ENCODE measurements around the gene EFTUD2.

Gene EFTUD2

GRCh38 chr17:44859701-44860100, 39.5 kb downstream of the EFTUD2 start:
- H3K27me3 ChIP-seq (ENCODE audit: low read depth, low read length): no peaks in the 10 kb centered on the region
- no peaks in the 10 kb centered on the region for H3K9me3 ChIP-seq (ENCODE audit: insufficient read depth, low read length)
- H4K20me1 ChIP-seq (ENCODE audit: insufficient read depth, low read length): no peaks in the 10 kb centered on the region
- H3K27ac ChIP-seq (ENCODE audit: low read length): no peak overlapping the region
- H2AFZ ChIP-seq (ENCODE audit: low read depth, low read length): no peak overlapping the region
- peaks cover 60% of the 10 kb centered on the region for H3K36me3 ChIP-seq (replicated peaks; ENCODE audit: low read depth, low read length)
- H3K9ac ChIP-seq (ENCODE audit: low read length): no peak overlapping the region
- no peak overlapping the region for H3K4me2 ChIP-seq (ENCODE audit: low read length)
- H3K4me3 ChIP-seq (ENCODE audit: low read length): no peak overlapping the region
- no peaks in the 10 kb centered on the region for H3K79me2 ChIP-seq (ENCODE audit: low read length)
- TF ChIP-seq EZH2phosphoT487 (IDR thresholded peaks at IDR 0.05; ENCODE audit: low read depth) (no peak), CTCF (IDR thresholded peaks at IDR 0.05; ENCODE audit: low read depth, low read length) (no peak)
- no peaks in the 10 kb centered on the region for H3K4me1 ChIP-seq (ENCODE audit: low read length)

- H4K20me1 ChIP-seq (ENCODE audit: insufficient read depth, low read length): no peaks in the 10 kb centered on the region
- no peaks in the 10 kb centered on the region for H3K9me3 ChIP-seq (ENCODE audit: insufficient read depth, low read length)
- no peak overlapping the region for H3K9ac ChIP-seq (ENCODE audit: low read length)
- no peak overlapping the region for H2AFZ ChIP-seq (ENCODE audit: low read depth, low read length)
- no peaks in the 10 kb centered on the region for H3K4me1 ChIP-seq (ENCODE audit: low read length)
- H3K4me3 ChIP-seq (ENCODE audit: low read length): no peak overlapping the region
- no peak overlapping the region for H3K4me2 ChIP-seq (ENCODE audit: low read length)
- H3K27ac ChIP-seq (ENCODE audit: low read length): no peak overlapping the region
- H3K36me3 ChIP-seq (replicated peaks; ENCODE audit: low read depth, low read length): peaks cover 54% of the 10 kb centered on the region
- no peak for TF ChIP-seq EZH2phosphoT487 (IDR thresholded peaks at IDR 0.05; ENCODE audit: low read depth)
- no peak for TF ChIP-seq CTCF (IDR thresholded peaks at IDR 0.05; ENCODE audit: low read depth, low read length)
- no peaks in the 10 kb centered on the region for H3K79me2 ChIP-seq (ENCODE audit: low read length)
- H3K27me3 ChIP-seq (ENCODE audit: low read depth, low read length): no peaks in the 10 kb centered on the region
These were observed 45.1 kb downstream of the EFTUD2 start for GRCh38 chr17:44854192-44854591.

- Histone ChIP-seq H3K4me2 (ENCODE audit: low read length) (no peak overlapping the region), H3K27ac (ENCODE audit: low read length) (no peak overlapping the region), H3K4me1 (ENCODE audit: low read length) (no peaks in the 10 kb centered on the region), H3K9ac (ENCODE audit: low read length) (no peak overlapping the region), H3K79me2 (ENCODE audit: low read length) (no peaks in the 10 kb centered on the region), H3K27me3 (ENCODE audit: low read depth, low read length) (no peaks in the 10 kb centered on the region), H3K9me3 (ENCODE audit: insufficient read depth, low read length) (no peaks in the 10 kb centered on the region), H3K36me3 (replicated peaks; ENCODE audit: low read depth, low read length) (peaks cover 41% of the 10 kb centered on the region), H4K20me1 (ENCODE audit: insufficient read depth, low read length) (no peaks in the 10 kb centered on the region), H3K4me3 (ENCODE audit: low read length) (no peak overlapping the region), H2AFZ (ENCODE audit: low read depth, low read length) (no peak overlapping the region)
- TF ChIP-seq CTCF (IDR thresholded peaks at IDR 0.05; ENCODE audit: low read depth, low read length) (no peak), EZH2phosphoT487 (IDR thresholded peaks at IDR 0.05; ENCODE audit: low read depth) (no peak)
These were observed 48.6 kb downstream of the EFTUD2 start for GRCh38 chr17:44850612-44851011.

- Histone ChIP-seq H3K4me2 (ENCODE audit: low read length) (no peak overlapping the region), H3K9me3 (ENCODE audit: insufficient read depth, low read length) (no peaks in the 10 kb centered on the region), H3K79me2 (ENCODE audit: low read length) (no peaks in the 10 kb centered on the region), H3K27ac (ENCODE audit: low read length) (no peak overlapping the region), H4K20me1 (ENCODE audit: insufficient read depth, low read length) (no peaks in the 10 kb centered on the region), H3K27me3 (ENCODE audit: low read depth, low read length) (no peaks in the 10 kb centered on the region), H3K36me3 (replicated peaks; ENCODE audit: low read depth, low read length) (peaks cover 41% of the 10 kb centered on the region), H2AFZ (ENCODE audit: low read depth, low read length) (no peak overlapping the region), H3K4me3 (ENCODE audit: low read length) (no peak overlapping the region), H3K4me1 (ENCODE audit: low read length) (no peaks in the 10 kb centered on the region), H3K9ac (ENCODE audit: low read length) (no peak overlapping the region)
- no peak for TF ChIP-seq CTCF (IDR thresholded peaks at IDR 0.05; ENCODE audit: low read depth, low read length)
- TF ChIP-seq EZH2phosphoT487 (IDR thresholded peaks at IDR 0.05; ENCODE audit: low read depth): no peak
These were observed 49.2 kb downstream of the EFTUD2 start for GRCh38 chr17:44850025-44850424.

Measured in OCI-LY3 (cell line).